SW 1271 (cell line): ENCODE results near the gene FKBP1A.

Experiments
- DNase-seq, 2 experiments: peaks; one replicate each; lab custom pipeline; 2025; lab: John Stamatoyannopoulos, UW

Gene FKBP1A

DNA sequence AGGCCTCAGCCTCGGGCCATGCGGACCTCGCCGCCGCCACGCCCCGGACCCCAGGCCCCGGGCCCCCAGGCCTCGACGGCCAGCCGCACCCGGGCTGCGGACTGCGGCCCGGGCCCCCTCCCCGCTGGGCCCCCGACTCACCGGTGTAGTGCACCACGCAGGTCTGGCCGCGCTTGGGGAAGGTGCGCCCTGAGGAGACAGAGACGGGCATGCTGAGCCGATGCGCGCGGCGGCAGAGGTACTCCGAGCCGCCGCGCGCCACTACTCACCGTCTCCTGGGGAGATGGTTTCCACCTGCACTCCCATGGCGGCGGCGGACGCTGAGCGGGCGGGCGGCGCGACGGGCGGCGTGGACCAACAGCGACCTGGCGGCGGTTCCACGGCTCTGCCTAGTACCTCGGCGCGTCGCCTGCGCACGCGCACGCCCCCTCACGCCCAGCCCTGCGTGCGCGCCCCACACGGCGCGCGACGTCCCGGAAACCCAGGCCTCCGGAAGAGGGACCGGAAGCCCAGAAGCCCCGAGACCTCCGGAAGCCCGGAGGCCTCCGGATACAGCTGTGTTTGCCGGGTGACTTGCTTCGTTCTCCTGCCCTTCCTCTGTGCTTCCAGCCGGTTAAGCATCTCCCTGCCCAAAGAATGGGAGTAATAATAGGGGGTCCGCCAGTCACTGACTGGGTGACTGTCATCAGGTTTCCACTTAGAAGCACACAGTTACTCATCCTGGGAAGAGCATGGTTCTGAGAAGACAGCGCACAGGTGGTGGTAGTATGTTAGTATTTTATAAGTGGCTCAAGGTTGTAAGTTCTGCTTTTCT is at the start of gene FKBP1A:
TSS of gene FKBP1A (minus strand) at position 362 of the 814 bp plus-strand sequence. CDS start at position 306, 56 bp downstream.
- peak; percentile 80 to 91 for DNase-seq

DNA sequence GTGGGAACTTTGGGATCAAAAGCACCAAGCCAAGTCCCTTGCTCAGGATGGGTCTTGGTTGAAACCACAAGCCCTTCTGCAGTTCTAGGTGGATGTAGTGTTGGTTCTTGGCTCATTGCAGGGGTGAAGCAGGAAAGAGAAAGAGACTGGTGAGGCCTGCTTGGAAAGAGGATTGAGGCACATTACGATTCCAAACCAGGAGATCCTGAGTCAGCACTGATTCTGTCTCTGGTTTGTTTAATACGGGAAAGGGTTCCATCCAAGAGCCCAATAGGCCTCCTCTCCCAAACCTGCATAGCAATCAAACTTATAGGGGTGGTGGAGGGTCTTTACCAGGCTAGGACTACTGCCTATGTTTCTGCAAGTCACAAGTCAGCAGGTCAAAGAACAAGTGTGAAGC is 49.5 kb upstream of the FKBP1A start:
- DNase-seq, result no peak

- no peak for DNase-seq
These were observed 48.3 kb upstream of the FKBP1A start for GRCh38 chr20:1441133-1441532.

- DNase-seq, result peak in 1 of 2 experiments; percentile 19
These were observed 47.2 kb upstream of the FKBP1A start for GRCh38 chr20:1440024-1440423.

DNA sequence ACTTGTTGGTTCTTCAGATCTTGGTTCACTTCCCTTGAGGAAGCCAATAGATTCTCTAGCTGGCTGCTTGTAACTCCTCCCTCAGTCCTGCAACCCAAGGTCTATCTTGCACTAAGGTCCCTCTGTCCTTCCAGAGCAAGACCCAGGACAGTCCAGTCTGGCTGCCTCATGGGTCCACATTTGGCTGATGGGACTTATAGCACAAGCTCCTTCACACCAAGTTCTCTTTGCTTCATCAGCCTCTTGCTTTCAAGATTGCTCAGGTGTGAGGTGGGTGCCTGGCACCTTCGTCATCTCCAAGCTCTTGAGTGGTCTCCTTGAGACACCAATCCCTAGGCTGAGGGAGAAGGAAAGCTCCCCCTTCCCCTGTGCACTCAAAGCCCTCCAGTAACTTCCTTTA is 45.5 kb upstream of the FKBP1A start:
- no peak for DNase-seq

DNA sequence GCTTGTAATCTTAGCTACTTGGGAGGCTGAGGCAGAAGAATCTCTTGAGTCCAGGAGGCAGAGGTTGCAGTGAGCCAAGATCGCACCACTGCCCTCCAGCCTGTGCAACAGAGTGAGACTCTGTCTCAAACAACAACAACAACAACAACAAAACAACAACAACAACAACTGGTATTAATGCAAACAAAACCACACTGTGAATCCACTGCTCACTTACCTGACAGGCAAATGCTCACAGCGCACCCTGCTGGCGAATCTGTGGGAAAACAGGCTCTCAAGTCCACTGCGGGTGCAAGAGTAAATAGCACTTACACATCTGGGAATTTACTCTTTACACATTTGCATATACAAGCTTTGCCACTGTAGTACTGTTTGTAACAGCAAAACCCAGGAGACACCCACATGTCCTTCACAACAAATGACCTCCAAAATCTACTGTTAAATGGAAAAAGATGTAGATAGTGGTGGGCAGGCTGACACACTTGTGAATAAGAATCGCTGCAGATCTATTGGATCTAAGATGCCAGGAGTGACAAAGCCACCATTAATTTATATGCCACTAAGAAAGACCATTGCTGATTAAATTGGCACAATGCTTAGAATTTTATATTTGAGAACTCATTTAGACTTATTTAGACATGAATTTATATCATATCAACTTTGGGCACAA is 44.5 kb upstream of the FKBP1A start:
- peak; percentile 70 to 85 for DNase-seq

- no peak for DNase-seq
These were observed 43.4 kb upstream of the FKBP1A start for GRCh38 chr20:1436263-1436662.

- no peak for DNase-seq
These were observed 42.5 kb upstream of the FKBP1A start for GRCh38 chr20:1435337-1435699.

GRCh38 chr20:1434571-1435336 is 41.9 kb upstream of the FKBP1A start:
- peak; percentile 59 to 93 for DNase-seq

GRCh38 chr20:1431158-1431557 is 38.3 kb upstream of the FKBP1A start:
- no peak for DNase-seq

- no peak for DNase-seq
These were observed 37.2 kb upstream of the FKBP1A start for GRCh38 chr20:1430004-1430451.

DNA sequence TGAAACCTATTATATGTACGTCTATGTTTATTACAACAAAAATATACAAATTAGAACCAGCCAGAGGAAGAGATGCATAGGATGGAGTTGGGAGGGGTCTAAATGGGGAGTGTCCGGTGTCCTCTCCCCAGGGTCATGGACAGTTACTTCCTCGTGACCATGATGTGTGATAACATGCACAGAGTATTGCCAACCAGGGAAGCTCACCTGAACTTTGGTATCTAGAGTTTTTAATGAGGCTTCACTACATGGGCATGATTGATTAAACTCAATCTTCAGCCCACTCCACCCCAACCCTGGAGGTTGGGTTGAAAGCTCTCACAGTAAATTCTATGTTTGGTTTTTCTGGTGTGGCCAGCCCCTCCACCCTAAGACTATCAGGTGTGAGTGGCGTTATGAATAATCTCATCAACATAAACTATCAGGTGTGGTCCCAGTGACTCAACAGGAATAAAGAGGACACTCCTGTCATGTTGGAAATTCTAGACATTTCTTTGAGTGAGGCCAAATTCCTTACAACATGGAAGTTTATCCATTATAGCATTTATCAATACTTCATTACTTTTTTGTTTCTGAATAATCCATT is 36.4 kb upstream of the FKBP1A start:
- no peak for DNase-seq

- peak in 1 of 2 experiments; percentile 56 for DNase-seq
These were observed 34.7 kb upstream of the FKBP1A start for GRCh38 chr20:1427457-1428054.

DNA sequence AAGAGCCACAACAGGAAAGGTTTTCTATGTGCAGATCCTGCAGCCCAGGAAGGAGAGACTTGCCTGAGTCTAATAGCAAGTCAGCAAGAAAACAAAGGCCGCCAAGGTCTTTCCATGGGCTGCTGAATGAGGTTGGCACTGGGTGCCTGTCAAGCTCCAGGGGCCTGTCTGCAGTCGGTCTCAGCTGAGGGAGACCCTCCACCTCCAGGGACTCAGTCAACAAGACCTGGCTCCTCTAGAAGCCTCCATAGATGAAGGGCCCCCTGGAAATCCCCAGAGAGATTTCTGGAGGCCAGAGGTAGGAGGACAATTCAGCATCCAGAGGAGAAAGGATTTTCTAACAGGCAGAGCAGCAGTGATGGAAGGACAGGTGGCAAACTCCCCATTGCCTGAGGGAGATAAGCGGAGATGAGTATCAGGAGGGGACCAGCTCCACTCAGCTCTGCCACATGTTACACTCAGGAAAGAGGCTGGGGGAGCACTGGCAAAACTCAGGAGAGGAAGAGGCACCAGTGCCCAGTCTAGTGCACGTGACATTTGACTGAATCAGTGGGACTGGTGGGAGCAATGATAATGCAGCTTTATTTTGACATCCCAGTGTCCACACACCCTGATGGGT is 33.5 kb upstream of the FKBP1A start:
- no peak for DNase-seq

GRCh38 chr20:1424336-1424735 is 31.5 kb upstream of the FKBP1A start:
- DNase-seq, result no peak

GRCh38 chr20:1423625-1424106 is 30.8 kb upstream of the FKBP1A start:
- peak in 1 of 2 experiments; percentile 62 for DNase-seq

- DNase-seq, result no peak
These were observed 30.4 kb upstream of the FKBP1A start for GRCh38 chr20:1423206-1423605.

DNA sequence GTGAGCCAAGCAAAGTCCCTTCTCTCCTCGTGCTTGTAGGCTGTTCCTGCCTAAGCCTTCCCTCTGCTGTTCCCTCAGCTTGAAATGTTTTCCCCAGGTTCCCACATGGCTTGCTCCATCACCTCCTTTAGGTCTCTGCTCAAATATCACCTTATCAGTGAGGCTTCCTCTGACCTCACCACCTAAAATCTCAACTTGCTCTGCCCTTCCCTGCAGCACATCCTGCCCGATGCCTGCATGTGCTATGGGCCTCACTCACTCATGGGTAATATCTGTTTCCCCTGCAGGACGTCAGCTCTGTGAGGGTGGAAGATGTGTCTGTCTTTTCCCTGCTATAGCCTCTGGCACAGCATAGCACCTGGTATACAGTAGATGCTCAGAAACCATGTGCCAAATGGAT is 29.9 kb upstream of the FKBP1A start:
- DNase-seq, result peak in 1 of 2 experiments; percentile 39

DNA sequence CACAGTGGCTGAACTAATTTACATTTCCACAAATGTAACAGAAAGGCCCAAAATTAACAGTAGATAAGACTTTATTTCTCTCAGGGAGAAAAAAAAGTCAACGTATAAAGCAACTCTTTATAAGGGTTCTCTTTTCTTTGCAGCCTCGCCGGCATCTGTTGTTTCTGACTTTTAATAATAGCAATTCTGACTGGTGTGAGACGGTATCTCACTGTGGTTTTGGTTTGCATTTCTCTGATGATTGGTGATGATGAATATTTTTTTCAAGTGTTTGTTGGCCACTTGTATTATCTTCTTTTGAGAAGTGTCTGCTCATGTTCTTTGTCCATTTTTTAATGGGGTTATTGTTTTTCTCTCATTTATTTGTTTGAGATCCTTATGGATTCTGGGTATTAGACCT is 27.2 kb upstream of the FKBP1A start:
- DNase-seq, result no peak

DNA sequence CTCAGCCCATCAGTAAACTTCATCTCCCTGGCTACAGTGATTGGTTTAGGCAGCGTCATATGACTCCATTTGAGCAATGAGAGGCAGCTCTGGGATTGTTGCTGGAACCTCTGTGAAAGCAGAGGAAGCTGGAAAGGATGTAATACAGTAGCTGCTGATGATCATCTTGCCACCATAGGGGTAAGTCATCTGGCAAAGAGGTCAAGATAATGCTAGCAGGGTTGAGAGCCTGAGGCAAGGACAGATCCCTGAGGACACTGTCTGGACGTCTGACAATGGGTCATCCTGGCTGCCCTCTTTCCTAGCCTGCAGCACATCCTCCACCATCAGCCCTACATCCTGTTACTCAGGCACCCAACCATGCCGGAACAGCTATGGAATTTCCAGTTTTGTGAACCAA is 25.5 kb upstream of the FKBP1A start:
- DNase-seq, result peak; percentile 36 to 82

DNA sequence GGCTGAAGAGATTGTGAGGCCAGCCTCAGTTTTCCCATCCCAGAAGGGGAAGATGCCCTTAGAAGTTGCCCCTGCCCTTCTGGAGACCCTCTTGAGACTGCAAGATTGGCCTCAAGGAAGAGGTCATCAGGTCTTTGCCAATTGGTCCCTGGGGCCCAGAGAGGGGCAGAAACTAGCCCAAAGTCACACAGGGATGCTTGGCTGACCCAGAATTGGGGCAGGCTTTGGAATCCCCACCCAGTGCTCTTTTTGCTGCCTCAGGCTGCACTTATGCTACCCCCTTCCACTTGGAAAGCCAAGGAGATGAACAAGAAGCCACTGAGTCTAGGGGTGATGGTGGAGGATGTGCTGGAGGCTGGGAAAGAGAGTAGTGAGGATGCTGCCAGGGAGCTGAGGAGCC is 24.9 kb upstream of the FKBP1A start:
- no peak for DNase-seq
